Measurements from ENCODE around the gene GFRAL. TPM values are rescaled to one million over a fixed set of nuclear protein-coding genes. Genes with fewer than 3 reads are reported as not detected.

The GFRAL gene
- total RNA-seq, 2 experiments from 2014 or later: not detected

GRCh38 chr6:55377150-55377549, 49.9 kb downstream of the GFRAL start:
- H3K9me3 ChIP-seq (ENCODE audit: low read length): no peaks in the 10 kb centered on the region
- intact Hi-C loops (cut with micrococcal nuclease; ENCODE audit: unreplicated experiment): no loop called here
- TF ChIP-seq CTCF (conservative IDR thresholded peaks at IDR 0.05; ENCODE audit: low read length) (no peak), EZH2phosphoT487 (IDR thresholded peaks at IDR 0.05; ENCODE audit: borderline replicate concordance, low read depth, low read length) (no peak)
- no peaks in the 10 kb centered on the region for H3K36me3 ChIP-seq (ENCODE audit: insufficient read depth, low read length)
- ChIA-PET CTCF (ENCODE audit: unreplicated experiment) (no interaction called here), POLR2A (no interaction called here)
- no peaks in the 10 kb centered on the region for H3K4me1 ChIP-seq (ENCODE audit: insufficient read depth, low read length, poor library complexity, severe bottlenecking)
- no peak overlapping the region for H2AFZ ChIP-seq (ENCODE audit: low read length)
- no peak overlapping the region for H3K4me2 ChIP-seq (ENCODE audit: low read length)
- no peak overlapping the region for H3K4me3 ChIP-seq (ENCODE audit: low read depth, low read length, poor library complexity, severe bottlenecking)
- no peaks in the 10 kb centered on the region for H3K79me2 ChIP-seq (ENCODE audit: insufficient read depth, low read depth, low read length)
- H4K20me1 ChIP-seq (ENCODE audit: insufficient read depth, low read length): no peaks in the 10 kb centered on the region
- H3K27ac ChIP-seq (ENCODE audit: low read depth, low read length, poor library complexity, severe bottlenecking): no peak overlapping the region
- no peaks in the 10 kb centered on the region for H3K9me2 ChIP-seq (ENCODE audit: insufficient read depth, low read length)
- DNase-seq (ENCODE audit: low spot score): no peak
- BruUV-seq (replicated peaks): no TSS peak

GRCh38 chr6:55379471-55379870, 52.2 kb downstream of the GFRAL start:
- H3K79me2 ChIP-seq (ENCODE audit: insufficient read depth, low read depth, low read length): no peaks in the 10 kb centered on the region

GRCh38 chr6:55379895-55380294, 52.6 kb downstream of the GFRAL start:
- POLR2A ChIA-PET: no interaction called here
- DNase-seq (ENCODE audit: low spot score): no peak
- no peaks in the 10 kb centered on the region for H3K9me3 ChIP-seq (ENCODE audit: low read length)
- no peaks in the 10 kb centered on the region for H3K36me3 ChIP-seq (ENCODE audit: insufficient read depth, low read length)
- H4K20me1 ChIP-seq (ENCODE audit: insufficient read depth, low read length): no peaks in the 10 kb centered on the region
- H3K27ac ChIP-seq (ENCODE audit: low read depth, low read length, poor library complexity, severe bottlenecking): no peak overlapping the region
- H3K4me1 ChIP-seq (ENCODE audit: insufficient read depth, low read length, poor library complexity, severe bottlenecking): no peaks in the 10 kb centered on the region
- BruUV-seq (replicated peaks): no TSS peak
- CTCF ChIA-PET (ENCODE audit: unreplicated experiment): no interaction called here
- no peak overlapping the region for H3K4me3 ChIP-seq (ENCODE audit: low read depth, low read length, poor library complexity, severe bottlenecking)
- H2AFZ ChIP-seq (ENCODE audit: low read length): no peak overlapping the region
- intact Hi-C loops (cut with micrococcal nuclease; ENCODE audit: unreplicated experiment): no loop called here
- no peaks in the 10 kb centered on the region for H3K9me2 ChIP-seq (ENCODE audit: insufficient read depth, low read length)
- no peak for TF ChIP-seq EZH2phosphoT487 (IDR thresholded peaks at IDR 0.05; ENCODE audit: borderline replicate concordance, low read depth, low read length)
- no peak for TF ChIP-seq CTCF (conservative IDR thresholded peaks at IDR 0.05; ENCODE audit: low read length)
- H3K79me2 ChIP-seq (ENCODE audit: insufficient read depth, low read depth, low read length): no peaks in the 10 kb centered on the region
- H3K4me2 ChIP-seq (ENCODE audit: low read length): no peak overlapping the region

More at GRCh38 chr6:55379471-55379870, 52.2 kb downstream of the GFRAL start:
- Histone ChIP-seq H3K4me1 (ENCODE audit: insufficient read depth, low read length, poor library complexity, severe bottlenecking) (no peaks in the 10 kb centered on the region), H3K27ac (ENCODE audit: low read depth, low read length, poor library complexity, severe bottlenecking) (no peak overlapping the region), H3K4me2 (ENCODE audit: low read length) (no peak overlapping the region), H3K9me3 (ENCODE audit: low read length) (no peaks in the 10 kb centered on the region), H2AFZ (ENCODE audit: low read length) (no peak overlapping the region), H3K9me2 (ENCODE audit: insufficient read depth, low read length) (no peaks in the 10 kb centered on the region), H4K20me1 (ENCODE audit: insufficient read depth, low read length) (no peaks in the 10 kb centered on the region), H3K36me3 (ENCODE audit: insufficient read depth, low read length) (no peaks in the 10 kb centered on the region), H3K4me3 (ENCODE audit: low read depth, low read length, poor library complexity, severe bottlenecking) (no peak overlapping the region)
- CTCF ChIA-PET (ENCODE audit: unreplicated experiment): no interaction called here
- no TSS peak for BruUV-seq (replicated peaks)
- TF ChIP-seq CTCF (conservative IDR thresholded peaks at IDR 0.05; ENCODE audit: low read length) (no peak), EZH2phosphoT487 (IDR thresholded peaks at IDR 0.05; ENCODE audit: borderline replicate concordance, low read depth, low read length) (no peak)
- POLR2A ChIA-PET: no interaction called here
- no peak for DNase-seq (ENCODE audit: low spot score)
- intact Hi-C loops (cut with micrococcal nuclease; ENCODE audit: unreplicated experiment): no loop called here
